ENCODE measurements around the gene LIPF. TPM values are rescaled to one million over a fixed set of nuclear protein-coding genes. Genes with fewer than 3 reads are reported as not detected.
"Not testable (repeated sequence)": the region's sequence is repeated elsewhere in the genome, so short reads cannot be mapped to it uniquely, and the experiment has no call there.

Gene LIPF
- total RNA-seq, 4 donors from 2014 or later: 0.88 to 4.4 TPM; not detected in 2

DNA sequence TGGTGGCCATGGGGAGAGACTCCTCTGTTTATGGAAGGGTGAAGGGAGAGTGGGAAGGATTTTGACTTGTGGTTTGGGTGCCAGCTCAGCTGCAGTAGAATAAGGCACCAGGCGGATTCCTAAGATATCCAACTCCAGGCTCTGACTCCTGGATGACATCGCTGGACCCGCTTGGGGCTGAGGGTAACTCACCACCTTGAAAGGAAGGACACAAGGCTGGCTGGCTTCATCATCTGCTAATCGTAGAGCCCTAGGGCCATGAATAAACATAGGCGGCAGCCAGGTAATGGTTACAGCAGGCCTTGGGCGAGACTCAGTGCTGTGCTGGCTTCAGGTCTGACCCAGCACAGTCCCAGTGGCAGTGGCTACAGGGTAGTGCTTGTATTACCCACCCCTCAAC is 25.1 kb downstream of the LIPF start:
- TF ChIP-seq, protein P1, sequence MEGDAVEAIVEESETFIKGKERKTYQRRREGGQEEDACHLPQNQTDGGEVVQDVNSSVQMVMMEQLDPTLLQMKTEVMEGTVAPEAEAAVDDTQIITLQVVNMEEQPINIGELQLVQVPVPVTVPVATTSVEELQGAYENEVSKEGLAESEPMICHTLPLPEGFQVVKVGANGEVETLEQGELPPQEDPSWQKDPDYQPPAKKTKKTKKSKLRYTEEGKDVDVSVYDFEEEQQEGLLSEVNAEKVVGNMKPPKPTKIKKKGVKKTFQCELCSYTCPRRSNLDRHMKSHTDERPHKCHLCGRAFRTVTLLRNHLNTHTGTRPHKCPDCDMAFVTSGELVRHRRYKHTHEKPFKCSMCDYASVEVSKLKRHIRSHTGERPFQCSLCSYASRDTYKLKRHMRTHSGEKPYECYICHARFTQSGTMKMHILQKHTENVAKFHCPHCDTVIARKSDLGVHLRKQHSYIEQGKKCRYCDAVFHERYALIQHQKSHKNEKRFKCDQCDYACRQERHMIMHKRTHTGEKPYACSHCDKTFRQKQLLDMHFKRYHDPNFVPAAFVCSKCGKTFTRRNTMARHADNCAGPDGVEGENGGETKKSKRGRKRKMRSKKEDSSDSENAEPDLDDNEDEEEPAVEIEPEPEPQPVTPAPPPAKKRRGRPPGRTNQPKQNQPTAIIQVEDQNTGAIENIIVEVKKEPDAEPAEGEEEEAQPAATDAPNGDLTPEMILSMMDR (IDR thresholded peaks at IDR 0.05): no peak
- no peak for TF ChIP-seq POLR2A (IDR thresholded peaks at IDR 0.05)
- Histone ChIP-seq H3K36me3 (no peaks in the 10 kb centered on the region), H3K27me3 (no peaks in the 10 kb centered on the region), H3K4me3 (no peak overlapping the region), H3K4me1 (no peaks in the 10 kb centered on the region), H3K27ac (no peak overlapping the region), H3K9me3 (no peaks in the 10 kb centered on the region)
- intact Hi-C loops (cut with DNase I; ENCODE audit: low total_unique reads): no loop called here
- DNase-seq: no peak

DNA sequence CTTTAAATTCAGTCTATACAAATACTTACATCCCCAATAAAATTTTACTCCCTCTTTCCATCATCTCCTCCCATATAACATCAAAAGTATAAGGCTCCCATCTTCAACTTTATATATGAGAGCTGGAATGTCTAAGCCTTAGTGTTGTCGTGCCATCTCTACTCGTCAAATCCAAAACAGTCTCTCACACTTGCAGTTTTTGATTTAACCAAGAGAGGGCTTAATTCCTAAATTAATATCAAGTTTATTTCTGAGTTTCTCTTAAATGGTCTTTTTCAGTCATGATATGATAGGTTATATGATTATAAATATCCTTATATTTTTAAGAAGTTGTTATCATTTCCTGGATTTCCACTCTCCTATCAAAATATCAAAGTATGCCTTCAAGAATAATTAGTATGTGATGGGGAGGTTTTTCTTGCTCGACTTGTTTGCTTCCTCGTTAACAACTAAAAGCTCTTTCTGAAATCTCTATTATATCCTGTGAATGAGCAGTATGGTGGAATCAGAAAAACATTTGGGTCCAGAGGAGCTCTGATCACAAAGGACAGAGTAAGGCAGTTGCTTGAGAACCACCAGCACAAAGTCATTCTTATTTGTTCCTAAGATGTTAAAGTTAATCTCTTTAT is 29.3 kb downstream of the LIPF start:
- intact Hi-C loops (cut with DNase I; ENCODE audit: low total_unique reads): no loop called here
- Histone ChIP-seq H3K36me3 (no peaks in the 10 kb centered on the region), H3K9me3 (no peaks in the 10 kb centered on the region), H3K27ac (no peak overlapping the region), H3K27me3 (no peaks in the 10 kb centered on the region), H3K4me1 (no peaks in the 10 kb centered on the region), H3K4me3 (no peak overlapping the region)
- DNase-seq: no peak
- no peak for TF ChIP-seq POLR2A (IDR thresholded peaks at IDR 0.05)
- TF ChIP-seq, protein P1 (IDR thresholded peaks at IDR 0.05): peak in 1 of 4 experiments; percentile 12

- DNase-seq: no peak
- Histone ChIP-seq H3K27ac (no peak overlapping the region), H3K4me1 (no peaks in the 10 kb centered on the region), H3K36me3 (no peaks in the 10 kb centered on the region), H3K27me3 (no peaks in the 10 kb centered on the region), H3K4me3 (no peak overlapping the region), H3K9me3 (no peaks in the 10 kb centered on the region)
- intact Hi-C loops (cut with DNase I; ENCODE audit: low total_unique reads): no loop called here
- TF ChIP-seq, protein P1 (IDR thresholded peaks at IDR 0.05): no peak
- no peak for TF ChIP-seq POLR2A (IDR thresholded peaks at IDR 0.05)
These were observed 38.8 kb downstream of the LIPF start for GRCh38 chr10:88702848-88703597.

- no peaks in the 10 kb centered on the region for H3K4me1 ChIP-seq
- intact Hi-C loops (cut with DNase I; ENCODE audit: low total_unique reads): no loop called here
- H3K4me3 ChIP-seq: no peak within 1 kb of the TSS
- TF ChIP-seq, protein P1 (IDR thresholded peaks at IDR 0.05): no peak
- no peak for TF ChIP-seq POLR2A (IDR thresholded peaks at IDR 0.05)
- H3K9me3 ChIP-seq: no peaks in the 10 kb centered on the region
- no peak for DNase-seq
- H3K27me3 ChIP-seq: no peaks in the 10 kb centered on the region
- H3K27ac ChIP-seq: no peak within 1 kb of the TSS
- H3K36me3 ChIP-seq: no peaks in the 10 kb centered on the region
These were observed 41.7 kb downstream of the LIPF start, which contains the start of gene LIPK for GRCh38 chr10:88705958-88706357. Gene LIPK, plus strand, starts transcription at chr10:88706249. Its CDS starts 18,295 bp downstream, at chr10:88724544.

- H3K27me3 ChIP-seq: no peaks in the 10 kb centered on the region
- H3K4me1 ChIP-seq: no peaks in the 10 kb centered on the region
- no peak for DNase-seq
- no peaks in the 10 kb centered on the region for H3K36me3 ChIP-seq
- intact Hi-C loops (cut with DNase I; ENCODE audit: low total_unique reads): no loop called here
- no peaks in the 10 kb centered on the region for H3K9me3 ChIP-seq
- TF ChIP-seq, protein P1 (IDR thresholded peaks at IDR 0.05): no peak
- TF ChIP-seq POLR2A (IDR thresholded peaks at IDR 0.05): no peak
- no peak overlapping the region for H3K27ac ChIP-seq
- no peak overlapping the region for H3K4me3 ChIP-seq
These were observed 43.4 kb downstream of the LIPF start for GRCh38 chr10:88707429-88708155.

DNA sequence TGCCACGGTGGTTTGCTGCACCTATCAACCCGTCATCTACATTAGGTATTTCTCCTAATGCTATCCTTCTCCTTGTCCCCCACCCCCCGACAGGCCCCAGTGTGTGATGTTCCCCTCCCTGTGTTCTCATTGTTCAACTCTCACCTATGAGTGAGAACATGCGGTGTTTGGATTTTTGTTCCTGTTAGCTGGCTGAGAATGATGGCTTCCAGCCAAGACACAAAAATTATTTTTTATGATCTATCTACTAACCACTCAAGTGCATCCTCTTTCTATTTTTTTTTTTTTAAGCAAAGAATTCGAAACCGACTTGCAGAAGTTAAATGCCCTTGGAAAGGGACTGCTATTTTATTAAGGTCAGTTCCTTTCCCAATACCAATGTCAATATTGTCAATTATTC is 45.1 kb downstream of the LIPF start:
- H3K9me3 ChIP-seq; H3K27ac ChIP-seq; H3K4me3 ChIP-seq; intact Hi-C loops (cut with DNase I; ENCODE audit: low total_unique reads); H3K36me3 ChIP-seq; H3K27me3 ChIP-seq; H3K4me1 ChIP-seq; DNase-seq: not testable (repeated sequence)

All from uterus (tissue), 4 donors.